Stimulated activated CD8-positive, alpha-beta memory T cell treated with anti-CD3 and anti-CD28 coated beads, Interleukin-15, amount 100 ng/mL, for 48 hours (primary cell): ENCODE data around the gene VWA3B.
"Not testable (repeated sequence)": the region's sequence is repeated elsewhere in the genome, so short reads cannot be mapped to it uniquely, and the experiment has no call there.

Experiments used
- DNase-seq, 2 donors: peaks; one replicate each; pipeline ENCODE4 v3.0.0-alpha.2; 2020; ENCODE audit warnings: low read depth in 2 of 2

VWA3B gene

DNA sequence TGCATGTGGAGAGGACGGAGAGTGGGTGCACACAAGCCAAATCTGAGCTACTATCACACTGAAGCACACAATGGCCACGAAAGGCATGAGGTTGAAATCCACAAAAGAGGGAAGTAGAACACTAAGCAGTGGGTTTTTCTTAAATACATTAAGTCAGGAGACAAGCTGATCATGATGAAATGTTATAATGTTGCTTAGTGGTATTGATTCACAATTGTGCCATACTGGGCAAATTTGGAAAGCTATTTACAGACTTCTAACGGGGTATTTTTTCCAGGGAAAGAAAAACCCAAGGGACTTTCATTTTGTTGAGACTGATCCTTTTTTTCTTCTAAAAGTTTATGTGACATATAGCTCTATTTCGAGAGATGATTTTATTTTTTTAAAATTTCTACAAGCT, 158.5 kb downstream of the VWA3B start:
- DNase-seq: no peak

DNA sequence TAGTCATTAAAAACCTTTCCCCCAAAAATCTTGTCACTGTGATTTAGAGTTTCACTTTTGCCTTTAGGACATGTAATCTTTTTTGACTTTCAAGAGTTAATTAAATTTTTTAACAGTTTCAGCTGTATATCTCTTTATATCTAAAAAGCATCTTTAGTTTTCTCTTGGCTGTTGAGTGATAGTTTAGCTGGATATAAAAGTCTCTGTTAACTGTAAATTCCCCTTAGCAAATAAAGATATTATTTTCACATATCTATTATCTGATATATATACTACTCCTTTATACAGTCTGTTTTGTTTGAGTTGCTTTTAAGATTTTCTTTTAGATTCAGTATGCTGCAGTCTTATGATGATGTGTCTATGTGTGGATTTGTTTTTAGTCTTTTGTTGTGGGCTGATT, 160.4 kb downstream of the VWA3B start:
- DNase-seq: no peak

DNA sequence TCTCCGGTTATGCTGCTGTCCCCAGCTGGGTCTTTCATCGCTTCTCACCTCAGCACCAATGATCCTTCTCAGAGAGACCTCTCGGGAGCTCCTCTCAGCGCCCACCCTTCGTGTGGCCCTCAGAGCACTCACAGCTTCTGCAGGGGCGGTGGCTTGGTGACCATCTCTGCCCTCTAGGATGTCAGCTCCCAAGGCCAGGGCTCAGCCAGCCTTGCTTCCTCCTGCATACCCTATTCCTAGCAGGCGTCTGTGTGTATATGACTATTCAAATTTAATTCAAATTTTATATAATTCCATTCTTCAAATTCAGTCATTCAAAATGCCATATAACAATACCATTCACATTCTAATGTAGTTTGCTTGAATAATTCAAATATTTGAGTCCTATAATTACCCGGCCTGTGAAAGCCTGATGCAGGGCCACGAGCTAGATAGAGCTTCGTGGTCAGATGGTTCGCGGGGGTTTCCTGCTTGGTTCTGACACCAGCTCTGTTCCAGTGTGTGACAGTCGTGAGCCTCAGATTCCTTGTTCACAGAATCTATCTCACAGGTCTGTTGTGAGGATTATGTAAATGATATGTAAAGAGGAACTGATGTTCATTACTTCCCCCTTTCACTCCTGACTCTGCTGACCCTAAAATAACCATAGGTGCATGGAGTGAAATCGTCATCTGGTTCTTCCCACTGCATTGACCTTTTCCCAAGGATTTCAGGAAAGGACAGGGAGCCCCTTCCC, 165.2 kb downstream of the VWA3B start:
- DNase-seq: no peak

DNA sequence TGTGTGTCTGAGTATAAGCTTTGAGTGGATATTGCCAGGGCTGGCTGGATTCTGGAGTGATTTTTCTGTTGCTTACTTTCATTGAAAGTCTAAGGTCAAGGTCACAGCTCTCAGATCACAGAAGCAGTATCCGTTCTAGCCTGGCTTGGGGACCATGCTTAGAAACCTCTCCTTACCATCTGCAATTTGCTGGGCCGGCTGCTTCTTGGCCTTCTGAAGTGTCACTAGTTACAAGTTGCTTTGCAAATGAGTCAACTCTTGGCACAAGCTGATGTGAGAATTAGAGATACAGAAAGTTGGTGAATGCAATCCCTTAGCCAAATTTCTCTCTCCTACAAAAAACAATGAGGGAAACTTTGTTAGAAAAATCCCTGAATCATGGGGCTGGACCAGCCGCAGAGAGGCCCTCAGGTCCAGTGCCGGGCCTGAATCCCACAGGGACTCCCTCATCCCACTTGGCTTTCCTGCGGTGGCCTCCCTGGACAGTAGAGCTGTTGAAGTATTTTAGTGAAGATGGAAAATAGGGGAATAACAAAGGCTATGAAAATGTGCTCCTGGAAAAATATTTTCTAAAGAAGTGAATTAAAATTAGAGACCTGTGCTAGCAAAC, 166.6 kb downstream of the VWA3B start:
- DNase-seq: no peak

DNA sequence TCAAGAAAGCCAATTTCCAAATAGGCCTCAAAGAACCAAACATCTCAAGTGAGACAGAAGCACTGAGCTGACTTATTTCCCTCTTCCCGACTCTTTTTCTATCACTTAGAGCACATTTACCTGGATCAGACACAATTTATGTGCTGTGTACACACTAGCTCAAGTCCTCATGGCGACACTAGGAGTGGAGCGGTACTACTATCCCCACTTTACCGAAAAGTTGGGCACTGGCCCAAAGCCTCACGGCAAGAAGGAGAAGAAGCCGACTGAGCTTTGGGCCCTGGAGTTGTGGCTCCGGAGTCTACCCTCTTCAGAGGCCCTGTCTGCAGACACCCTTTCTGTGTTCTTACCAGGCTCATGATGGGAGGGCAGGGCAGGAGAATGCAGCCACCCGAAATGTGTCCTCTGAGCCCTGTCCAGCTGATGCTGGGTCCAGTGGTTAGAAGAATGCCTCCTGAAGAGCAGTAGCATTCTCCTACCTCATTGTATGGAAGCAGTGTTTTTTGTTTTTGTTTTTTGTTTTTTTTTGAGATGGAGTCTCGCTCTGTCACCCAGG, 167.6 kb downstream of the VWA3B start:
- no peak for DNase-seq

DNA sequence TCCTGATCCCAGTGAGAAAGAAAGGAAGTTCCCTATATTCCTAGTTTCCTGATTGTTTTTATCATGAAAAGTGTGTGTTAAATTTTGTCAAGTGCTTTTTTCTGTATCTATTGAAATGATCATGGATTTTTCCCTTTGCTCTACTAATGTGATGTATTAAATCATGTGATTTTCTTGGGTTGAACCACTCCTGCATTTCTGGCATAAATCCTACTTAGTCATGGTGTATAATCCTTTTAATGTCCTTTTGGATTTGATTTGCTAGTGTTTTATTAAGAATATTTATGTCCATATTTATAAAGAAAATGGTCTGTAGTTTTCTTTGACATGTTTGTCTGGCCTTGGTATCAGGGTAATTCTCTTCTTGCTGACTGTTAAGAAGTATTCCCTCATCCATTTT, 171.9 kb downstream of the VWA3B start:
- no peak for DNase-seq

DNA sequence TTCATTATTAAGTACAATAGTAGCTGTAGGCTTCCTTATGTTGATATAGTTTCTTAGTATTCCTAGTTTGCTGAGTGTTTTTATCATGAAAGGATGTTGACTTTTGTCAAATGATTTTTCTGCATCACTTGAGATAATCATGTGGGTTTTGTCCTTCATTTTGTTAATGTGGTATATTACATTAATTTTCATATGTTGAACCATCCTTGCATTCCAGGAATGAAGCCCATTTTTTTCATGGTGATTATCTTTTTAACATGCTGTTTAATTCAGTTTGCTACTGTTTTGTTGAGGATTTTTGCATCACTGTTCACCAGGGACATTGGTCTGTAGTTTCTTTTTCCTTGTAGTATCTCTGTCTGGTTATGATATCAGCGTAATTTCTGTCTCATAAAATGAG, 176.4 kb downstream of the VWA3B start:
- no peak for DNase-seq

DNA sequence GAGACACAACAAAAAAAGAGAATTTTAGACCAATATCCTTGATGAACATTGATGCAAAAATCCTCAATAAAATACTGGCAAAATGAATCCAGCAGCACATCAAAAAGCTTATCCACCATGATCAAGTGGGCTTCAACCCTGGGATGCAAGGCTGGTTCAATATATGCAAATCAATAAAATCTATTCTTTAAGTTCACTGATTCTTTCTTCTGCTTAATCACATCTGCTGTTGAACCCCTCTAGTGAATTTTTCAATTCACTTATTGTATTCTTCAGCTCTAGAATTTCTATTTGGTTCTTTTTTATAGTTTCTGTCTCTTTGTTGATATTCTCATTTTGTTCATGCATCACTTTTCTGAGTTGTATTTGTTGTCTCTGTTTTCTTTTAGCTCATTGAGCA, 181.3 kb downstream of the VWA3B start:
- DNase-seq: not testable (repeated sequence)

DNA sequence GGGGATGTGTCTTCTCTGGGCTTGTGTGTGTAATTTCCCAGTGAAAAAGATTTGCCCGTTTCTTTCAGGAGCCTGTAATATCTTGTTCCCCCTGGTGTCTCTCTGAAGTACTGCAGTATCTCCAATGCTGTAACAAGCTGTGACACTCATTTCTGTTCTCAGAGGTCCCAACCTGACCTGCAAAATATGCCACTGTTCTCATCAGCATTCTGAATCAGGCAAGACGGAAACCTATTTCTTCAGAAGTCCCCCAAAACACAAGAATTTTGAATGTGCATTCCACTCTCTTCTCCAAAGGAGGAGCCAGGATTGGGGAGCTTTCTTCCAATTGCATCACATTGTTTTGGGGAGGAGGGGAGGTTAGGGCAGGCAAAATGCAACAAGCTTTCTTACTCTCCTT, 182.3 kb downstream of the VWA3B start:
- no peak for DNase-seq

DNA sequence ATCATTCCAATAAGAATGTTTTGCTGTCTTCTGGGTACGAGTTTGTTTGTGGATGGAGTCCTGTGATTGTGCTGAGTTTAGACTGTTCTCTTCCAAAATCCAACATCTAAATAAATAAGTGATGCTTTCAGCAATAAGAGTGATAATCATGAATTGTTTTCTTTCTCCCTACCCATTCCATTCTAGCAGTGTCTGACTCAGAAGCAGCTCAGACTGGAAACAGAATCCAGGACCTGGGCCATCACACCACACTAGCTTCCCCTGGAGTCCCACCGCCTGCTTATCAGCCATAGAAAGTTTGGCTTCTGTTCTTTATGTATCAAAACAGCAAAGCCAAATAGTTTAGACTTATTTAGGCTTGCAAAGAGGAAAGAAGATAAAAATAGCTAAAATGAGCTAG, 182.9 kb downstream of the VWA3B start:
- DNase-seq: no peak

DNA sequence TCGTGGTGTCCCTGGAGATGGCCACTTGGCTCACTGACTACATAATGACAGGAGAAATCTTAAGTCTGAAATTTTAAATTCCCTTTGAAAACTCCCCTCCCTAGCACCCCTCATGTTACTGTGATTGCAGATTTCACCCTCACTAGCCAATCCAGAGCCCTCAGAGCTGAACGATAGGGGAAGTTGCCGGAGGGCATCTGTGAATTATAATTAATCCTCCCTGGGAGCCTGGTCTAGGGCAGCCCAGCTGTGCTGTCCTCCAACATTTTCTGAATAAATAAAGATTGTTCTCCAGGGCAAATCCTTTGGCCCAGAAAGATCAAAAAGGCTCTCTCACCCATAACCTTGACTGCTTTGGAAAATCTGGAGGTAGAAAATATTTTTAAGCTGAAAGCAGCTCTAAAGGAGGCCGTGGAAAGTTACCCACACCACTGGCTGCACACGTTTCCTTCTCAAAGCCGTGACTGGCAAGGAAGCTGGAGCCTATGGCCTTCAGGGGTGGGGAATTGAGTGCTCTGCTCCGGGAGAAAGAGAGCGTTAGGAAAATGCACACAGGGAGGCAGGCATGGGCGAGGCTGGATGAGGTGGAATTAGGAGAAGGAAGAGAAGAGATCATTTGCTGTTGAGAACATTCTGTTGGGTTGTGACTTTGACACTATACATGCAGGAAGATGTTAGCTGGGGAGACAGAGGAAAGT, 190.3 kb downstream of the VWA3B start:
- no peak for DNase-seq

DNA sequence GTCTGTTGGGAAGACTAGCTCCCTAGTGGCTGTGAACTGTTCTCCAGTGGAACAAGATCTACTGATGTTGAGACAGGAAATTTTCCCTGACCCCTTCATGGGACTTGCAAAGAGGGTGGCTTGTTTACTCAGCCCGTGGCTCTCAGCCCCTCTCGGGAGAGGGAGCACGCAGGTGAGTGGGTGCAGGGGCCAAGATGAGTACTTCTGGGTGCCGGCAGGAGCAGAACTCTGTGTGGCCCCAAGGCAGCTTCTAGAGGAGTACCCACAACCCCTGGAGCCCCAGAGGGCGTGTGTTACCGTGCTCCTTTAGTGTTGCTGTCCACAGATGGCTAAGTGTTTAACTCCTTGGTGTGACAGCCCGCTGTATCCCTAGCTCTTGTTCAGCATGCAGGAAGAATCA, 191.1 kb downstream of the VWA3B start:
- DNase-seq: no peak

DNA sequence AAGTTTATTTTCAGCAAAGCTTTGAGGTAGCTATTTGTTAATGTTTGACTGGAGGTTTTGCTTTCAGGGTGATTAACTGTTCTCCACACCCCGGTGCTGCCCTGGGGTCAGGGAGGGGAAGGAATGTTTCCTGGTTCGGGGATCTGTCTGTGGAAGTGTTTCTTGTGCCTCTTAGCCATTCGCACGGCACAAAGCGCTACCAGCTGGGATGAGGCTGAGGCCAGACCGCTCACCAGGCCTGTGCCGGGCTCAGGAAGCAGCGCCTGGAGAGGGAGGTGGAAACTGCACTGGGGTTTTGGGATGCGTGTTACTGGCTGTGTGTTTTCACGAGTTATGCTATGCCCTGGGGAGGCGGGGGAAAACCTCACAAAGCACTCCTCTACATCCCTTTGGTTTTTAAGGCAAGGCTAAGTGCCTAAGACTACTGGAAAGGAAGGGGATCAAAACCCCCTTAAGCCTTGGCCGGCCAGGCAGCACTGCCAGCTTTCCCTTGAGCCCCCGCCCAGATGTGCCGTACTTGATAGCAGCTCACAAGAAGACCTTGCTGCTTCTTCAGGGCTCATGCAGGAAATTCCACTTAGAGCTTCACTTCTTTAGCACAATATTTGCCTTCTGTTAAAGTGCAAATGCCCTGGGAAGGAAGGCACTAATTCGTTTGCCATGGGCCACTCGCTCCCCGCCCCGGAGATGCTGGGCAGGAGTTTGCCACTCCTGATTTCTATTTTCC, 193.6 kb downstream of the VWA3B start:
- DNase-seq: no peak

DNA sequence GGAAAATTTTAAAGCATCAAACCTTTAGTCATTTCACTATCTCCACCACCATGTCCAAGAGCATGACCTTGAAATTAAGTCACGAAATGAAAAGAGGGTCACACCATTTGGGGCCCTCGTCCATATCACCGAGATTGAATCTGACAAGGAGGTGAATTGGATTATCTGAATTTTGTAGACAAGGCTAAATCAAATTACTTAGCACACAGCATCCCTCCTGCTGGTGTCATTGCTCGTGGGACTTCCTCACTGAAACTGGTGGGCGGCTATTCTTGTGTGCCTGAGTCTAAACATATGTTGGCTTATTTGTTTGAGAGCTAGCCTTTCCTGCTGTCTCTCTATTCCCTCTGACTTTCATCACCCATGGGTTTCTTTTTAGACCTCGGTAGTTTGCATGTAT, 194.6 kb downstream of the VWA3B start:
- DNase-seq: no peak

DNA sequence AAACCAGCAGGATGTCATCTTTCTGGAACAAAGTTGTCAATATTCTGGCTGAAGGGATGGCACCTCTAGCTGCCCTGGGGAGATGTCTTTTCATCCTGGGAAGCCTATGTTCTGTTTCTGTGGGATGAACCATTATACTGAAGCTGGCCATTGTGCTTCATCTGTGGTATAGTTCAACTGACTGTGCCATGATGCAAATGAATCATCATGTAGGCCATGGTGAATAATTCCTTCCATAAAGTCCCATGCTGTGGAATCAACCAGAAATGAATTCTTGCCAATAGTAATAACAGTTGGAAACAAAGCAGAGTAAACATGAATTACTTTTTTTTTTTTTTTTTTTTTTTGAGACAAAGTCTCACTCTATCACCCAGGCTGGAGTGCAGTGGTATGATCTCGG, 195.1 kb downstream of the VWA3B start:
- DNase-seq: no peak

DNA sequence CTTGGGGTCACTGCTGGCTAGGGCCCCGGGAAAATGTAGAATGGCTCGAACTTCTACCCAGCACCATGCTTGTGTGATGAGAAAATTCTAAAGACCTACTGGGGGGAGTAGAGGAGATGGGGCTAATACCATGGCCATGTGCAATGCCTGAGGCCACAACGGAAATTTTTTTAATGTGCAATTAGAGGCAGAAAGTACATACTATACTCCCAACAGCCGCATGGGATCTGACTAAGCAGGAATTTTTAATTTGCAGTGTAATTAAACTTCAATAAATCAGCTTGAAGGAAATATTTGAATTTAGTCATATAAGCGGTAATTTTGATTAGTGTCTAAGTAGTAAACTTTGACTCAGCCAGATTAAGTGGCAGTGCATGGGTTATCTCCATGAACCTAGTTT, 206.1 kb downstream of the VWA3B start:
- DNase-seq: no peak

DNA sequence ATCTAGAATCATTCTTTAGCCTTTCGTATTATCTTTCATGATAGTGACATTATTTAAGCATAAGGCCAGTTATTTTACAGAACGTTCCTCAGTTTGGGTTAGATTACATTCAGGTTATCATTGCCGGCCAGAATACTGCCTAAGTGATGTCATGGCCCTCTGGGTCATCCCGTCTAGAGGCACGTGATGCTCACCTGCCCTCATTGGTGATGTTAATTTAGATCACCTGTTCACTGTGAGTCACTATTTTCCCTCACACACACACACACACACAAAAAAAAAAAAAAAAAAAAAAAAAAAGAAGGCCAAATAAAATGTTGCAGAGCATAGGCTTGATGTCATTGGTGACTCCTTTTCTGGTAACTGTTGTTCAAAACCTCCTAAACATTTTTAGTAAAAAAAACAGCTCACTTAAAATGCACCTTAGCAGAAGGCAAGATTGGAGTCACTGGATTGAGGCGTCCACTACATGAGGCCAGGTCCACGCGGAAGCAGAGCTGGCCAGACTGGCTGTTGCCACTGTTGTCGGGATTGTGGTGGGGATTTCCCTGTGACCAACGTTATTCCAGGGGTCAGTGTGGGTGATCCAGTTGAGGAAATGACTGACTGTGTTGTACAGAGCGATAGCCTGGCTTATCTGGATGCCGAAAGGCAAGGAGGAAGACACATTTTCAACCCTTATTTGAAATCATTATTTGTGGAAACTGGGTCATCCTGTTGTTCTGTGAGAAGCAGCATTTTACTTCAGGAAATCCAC, 207.1 kb downstream of the VWA3B start:
- DNase-seq: no peak

DNA sequence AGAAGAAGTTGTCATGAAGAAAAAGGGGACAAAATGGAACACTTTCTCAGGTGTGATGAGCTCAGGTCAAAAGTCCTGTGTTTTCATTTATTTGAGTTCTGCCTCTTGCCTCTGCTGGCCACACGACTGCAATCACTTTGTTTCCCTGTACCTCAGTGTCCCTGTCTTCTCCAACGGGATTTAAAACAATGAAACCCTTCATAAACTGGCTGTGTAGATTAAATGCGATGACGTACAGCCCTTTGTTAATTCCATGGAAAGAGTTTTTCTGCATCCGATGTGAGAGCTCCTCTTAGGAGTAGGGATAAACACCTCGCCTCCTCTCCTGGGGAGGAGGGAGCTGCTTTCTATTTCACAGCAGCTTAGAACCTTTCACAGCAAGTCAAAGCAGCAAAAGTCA, 207.7 kb downstream of the VWA3B start:
- DNase-seq: no peak

DNA sequence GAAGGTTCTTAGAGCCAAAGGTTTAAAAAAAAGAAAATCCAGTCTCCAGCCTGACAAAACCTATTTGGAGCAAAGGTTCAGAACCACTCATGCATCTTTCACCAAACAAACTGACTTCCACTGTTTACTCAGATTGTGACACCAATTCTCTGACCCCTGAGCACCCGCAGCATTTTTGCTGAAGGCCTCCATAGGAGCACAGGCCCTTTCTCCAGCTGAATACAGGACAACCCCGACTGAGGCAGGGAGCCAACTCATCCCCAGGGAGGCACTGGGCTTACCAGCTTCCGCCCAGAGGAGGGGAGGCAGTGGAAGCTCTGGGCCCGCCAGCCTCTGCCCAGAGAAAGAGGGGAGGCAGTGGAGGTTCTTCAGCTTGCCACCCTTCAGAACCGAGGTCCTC, 208.3 kb downstream of the VWA3B start:
- no peak for DNase-seq

DNA sequence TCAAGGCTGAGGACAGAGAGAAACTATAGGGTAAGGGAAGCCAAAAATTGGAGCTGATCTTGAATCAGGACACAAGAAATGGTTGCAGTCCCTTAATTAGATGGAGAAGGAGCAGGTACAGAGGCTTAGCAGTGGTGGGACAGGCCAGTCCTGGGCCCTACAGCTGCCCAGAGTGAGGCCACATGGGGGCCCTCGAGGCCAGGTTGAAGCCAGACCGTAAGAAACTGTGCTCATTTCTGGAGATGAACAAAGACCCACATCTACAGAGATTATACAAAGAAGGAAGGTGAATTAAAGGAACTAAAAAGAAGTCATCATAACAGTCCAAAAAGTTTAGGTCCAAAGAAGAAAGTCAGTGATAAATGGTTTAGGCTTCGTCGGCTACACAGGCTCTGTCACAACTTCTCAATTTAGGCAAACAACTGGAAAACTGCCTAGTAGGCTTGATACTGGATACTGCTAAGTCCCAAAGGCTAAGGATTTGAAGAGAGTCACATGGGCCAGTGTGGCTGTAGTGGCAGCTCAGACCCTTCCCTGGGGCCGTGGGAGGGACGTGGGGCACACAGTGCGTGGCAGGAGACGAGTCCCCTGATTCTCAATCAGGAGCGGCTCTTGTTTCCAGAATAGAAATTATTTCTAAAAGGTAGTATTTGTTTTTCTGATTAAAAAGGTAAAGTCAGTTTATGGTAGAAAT, 208.9 kb downstream of the VWA3B start:
- no peak for DNase-seq

DNA sequence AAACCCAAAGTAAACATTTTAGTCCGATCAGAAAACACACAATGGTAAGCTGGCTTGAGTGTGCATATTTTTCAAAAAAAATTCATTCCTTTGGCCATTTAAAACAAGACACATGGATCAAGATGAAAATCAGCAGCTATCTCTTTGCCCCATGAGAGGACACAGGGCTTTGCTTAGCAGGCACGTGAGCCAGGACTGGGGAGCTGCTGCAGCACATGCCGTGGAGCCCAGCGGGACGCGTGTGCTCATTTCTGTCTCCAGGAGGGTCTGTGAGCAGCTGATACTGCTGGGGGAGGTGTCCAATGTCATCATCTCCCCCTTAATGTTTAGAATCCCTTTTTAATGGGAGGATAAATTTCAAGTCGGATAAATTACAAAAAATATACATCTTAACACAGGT, 209.5 kb downstream of the VWA3B start:
- no peak for DNase-seq
